ENCODE results near the gene PGGHG.

GRCh38 chr11:325796-326591 lies 37.1 kb downstream of the PGGHG start:
- TF ChIP-seq CTCF (conservative IDR thresholded peaks at IDR 0.05 in 1 of 2, IDR thresholded peaks at IDR 0.05 in 1 of 2; ENCODE audit: extremely low read depth in 1 of 2, insufficient read depth in 1 of 2, low read depth in 1 of 2, low read length in 2 of 2) (no peak), EZH2 (IDR thresholded peaks at IDR 0.05; ENCODE audit: borderline replicate concordance, low read length) (no peak)
